ENCODE measurements around the gene MYL11. TPM values are rescaled to one million over a fixed set of nuclear protein-coding genes. Genes with fewer than 3 reads are reported as not detected.
"Not testable (repeated sequence)": the region's sequence is repeated elsewhere in the genome, so short reads cannot be mapped to it uniquely, and the experiment has no call there.

The MYL11 gene
- total RNA-seq: not detected in 2 replicates

GRCh38 chr16:30374538-30374937 is at the start of gene MYL11:
TSS of gene MYL11 (plus strand) at chr16:30374802. CDS start at chr16:30374858, 56 bp downstream.
- intact Hi-C loops (cut with micrococcal nuclease): loop anchor here (5.0 kb wide), 1 partner anchor 98 kb away; the partner anchor contains the start of gene ITGAL

GRCh38 chr16:30334473-30334989 is 40.1 kb upstream of the MYL11 start:
- intact Hi-C loops (cut with micrococcal nuclease): loop anchor here (2.0 kb wide), 1 partner anchor 20 kb away; the partner anchor contains the start of gene CD2BP2

GRCh38 chr16:30335028-30335597 is 39.5 kb upstream of the MYL11 start:
- intact Hi-C loops (cut with micrococcal nuclease): loop anchor here (1.0 to 5.0 kb wide), 3 partner anchors 20 to 72 kb away; partner anchors contain the start of genes CD2BP2, TBC1D10B and ZNF771

GRCh38 chr16:30335598-30336474 is 38.8 kb upstream of the MYL11 start:
- intact Hi-C loops (cut with micrococcal nuclease): loop anchor here (1.0 to 5.0 kb wide), 3 partner anchors 19 to 71 kb away; partner anchors contain the start of genes CD2BP2, TBC1D10B and ZNF771

GRCh38 chr16:30337964-30338357 is 36.6 kb upstream of the MYL11 start:
- intact Hi-C loops (cut with micrococcal nuclease): loop anchor here (5.0 kb wide), 1 partner anchor 69 kb away; the partner anchor contains the start of gene ZNF771

- intact Hi-C loops (cut with micrococcal nuclease): loop anchor here (5.0 kb wide), 1 partner anchor 69 kb away; the partner anchor contains the start of gene ZNF771
These were observed 35.9 kb upstream of the MYL11 start for GRCh38 chr16:30338715-30339114.

- intact Hi-C loops (cut with micrococcal nuclease): no loop called here
These were observed 34.0 kb upstream of the MYL11 start for GRCh38 chr16:30340621-30341020.

GRCh38 chr16:30341971-30342370 is 32.6 kb upstream of the MYL11 start:
- intact Hi-C loops (cut with micrococcal nuclease): not testable (repeated sequence)

GRCh38 chr16:30342751-30343490 is 31.7 kb upstream of the MYL11 start:
- intact Hi-C loops (cut with micrococcal nuclease): no loop called here

- intact Hi-C loops (cut with micrococcal nuclease): not testable (repeated sequence)
These were observed 31.1 kb upstream of the MYL11 start for GRCh38 chr16:30343491-30343820.

GRCh38 chr16:30346286-30346685 is 28.3 kb upstream of the MYL11 start:
- intact Hi-C loops (cut with micrococcal nuclease): no loop called here

- intact Hi-C loops (cut with micrococcal nuclease): no loop called here
These were observed 26.5 kb upstream of the MYL11 start for GRCh38 chr16:30348113-30348512.

GRCh38 chr16:30348929-30349328 is 25.7 kb upstream of the MYL11 start:
- intact Hi-C loops (cut with micrococcal nuclease): no loop called here

- intact Hi-C loops (cut with micrococcal nuclease): no loop called here
These were observed 24.9 kb upstream of the MYL11 start for GRCh38 chr16:30349675-30350074.

GRCh38 chr16:30350134-30350871 is 24.3 kb upstream of the MYL11 start:
- intact Hi-C loops (cut with micrococcal nuclease): no loop called here

- intact Hi-C loops (cut with micrococcal nuclease): no loop called here
These were observed 23.6 kb upstream of the MYL11 start for GRCh38 chr16:30351001-30351441.

- intact Hi-C loops (cut with micrococcal nuclease): no loop called here
These were observed 22.8 kb upstream of the MYL11 start for GRCh38 chr16:30351586-30352419.

- intact Hi-C loops (cut with micrococcal nuclease): no loop called here
These were observed 21.9 kb upstream of the MYL11 start for GRCh38 chr16:30352488-30353401.

Measured in T-helper 2 cell treated with Interferon-gamma antibody and Interleukin-4, amounts not matched to agents 100 ng/mL and 5 ng/mL, for 36 hours (primary cell).